HG03135 (cell line): ENCODE data around the gene DMBX1.

Source experiments
- ATAC-seq: cut with Tn5 transposase; IDR thresholded peaks from one replicate; pipeline ENCODE4 v1.9.1; 2021; ENCODE audit warnings: mild to moderate bottlenecking, moderate library complexity; ENCODE audit not compliant: unreplicated experiment

Gene DMBX1

GRCh38 chr1:46458846-46459245 is 30.8 kb upstream of the DMBX1 start:
- ATAC-seq, result no peak

- ATAC-seq, result no peak
Measured at GRCh38 chr1:46459315-46459714, 30.3 kb upstream of the DMBX1 start.

- no peak for ATAC-seq
Measured at GRCh38 chr1:46461017-46461808, 28.4 kb upstream of the DMBX1 start.

GRCh38 chr1:46461809-46462448 is 27.7 kb upstream of the DMBX1 start:
- ATAC-seq, result no peak

- no peak for ATAC-seq
Measured at GRCh38 chr1:46464013-46464548, 25.6 kb upstream of the DMBX1 start.

GRCh38 chr1:46464915-46465314 is 24.7 kb upstream of the DMBX1 start:
- ATAC-seq, result no peak

- no peak for ATAC-seq
Measured at GRCh38 chr1:46465981-46466476, 23.6 kb upstream of the DMBX1 start.

GRCh38 chr1:46466477-46467182 is 23.0 kb upstream of the DMBX1 start:
- ATAC-seq, result no peak

- no peak for ATAC-seq
Measured at GRCh38 chr1:46467183-46467504, 22.5 kb upstream of the DMBX1 start.

- no peak for ATAC-seq
Measured at GRCh38 chr1:46469881-46470280, 19.8 kb upstream of the DMBX1 start.

GRCh38 chr1:46471848-46472492 is 17.7 kb upstream of the DMBX1 start:
- ATAC-seq, result no peak

GRCh38 chr1:46472498-46473181 is 17.0 kb upstream of the DMBX1 start:
- no peak for ATAC-seq

- ATAC-seq, result no peak
Measured at GRCh38 chr1:46473991-46474390, 15.6 kb upstream of the DMBX1 start.

- ATAC-seq, result no peak
Measured at GRCh38 chr1:46474570-46474969, 15.1 kb upstream of the DMBX1 start.

- no peak for ATAC-seq
Measured at GRCh38 chr1:46476673-46477072, 13.0 kb upstream of the DMBX1 start.

GRCh38 chr1:46477153-46477929 is 12.3 kb upstream of the DMBX1 start:
- ATAC-seq, result no peak

GRCh38 chr1:46478721-46479485 is 10.7 kb upstream of the DMBX1 start:
- ATAC-seq, result no peak

GRCh38 chr1:46479744-46480350 is 9.8 kb upstream of the DMBX1 start:
- no peak for ATAC-seq
